Non-pigmented ciliary epithelial cell (primary cell): ENCODE results near the gene SC5D.

Source experiments
- DNase-seq: peaks from one replicate; pipeline ENCODE4 v3.0.0-alpha.2; 2010; ENCODE audit warnings: low read depth

The SC5D gene

DNA sequence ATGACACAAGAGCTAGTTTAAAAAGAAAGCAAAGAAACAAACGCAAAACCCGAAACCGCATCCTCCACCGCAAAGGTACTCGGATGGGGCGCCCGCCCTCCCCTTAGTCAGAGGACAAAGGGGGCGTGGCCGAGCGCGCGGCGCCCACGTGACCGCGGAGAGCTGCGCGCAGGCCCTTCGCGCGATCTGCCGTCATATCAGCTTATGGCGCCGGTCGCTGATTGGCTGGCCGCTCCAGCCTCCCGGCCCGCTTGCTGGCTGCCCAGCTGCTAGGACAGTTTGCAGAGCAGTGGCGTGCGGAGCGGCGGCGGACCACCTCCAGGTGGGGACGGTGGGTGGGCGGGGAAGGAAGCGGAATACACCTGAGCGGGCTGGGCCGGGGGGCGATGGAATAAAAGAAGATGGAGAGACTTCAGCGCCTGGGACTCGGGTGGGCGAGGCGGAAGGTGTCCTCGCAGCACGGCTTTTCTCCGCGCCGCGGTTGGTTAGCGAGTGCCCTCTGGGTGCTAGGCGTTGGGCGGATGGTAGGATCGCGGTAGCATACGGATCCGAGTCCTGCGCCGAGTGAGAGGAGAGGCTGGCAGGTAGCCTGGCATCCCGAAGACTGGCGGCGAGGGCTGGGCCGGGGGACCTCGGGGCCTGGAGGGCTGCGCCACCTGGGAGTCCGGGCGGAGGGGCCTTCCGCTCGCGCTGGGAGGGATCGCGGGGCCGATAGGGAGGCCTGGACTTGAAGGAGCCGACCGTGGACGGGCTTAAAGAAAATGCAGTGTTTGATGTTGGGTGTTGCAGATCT lies at the start of gene SC5D:
TSS of gene SC5D (plus strand) at position 277 of the 793 bp plus-strand sequence. CDS start 10,605 bp downstream, outside the sequence.
- peak; percentile 61 for DNase-seq

DNA sequence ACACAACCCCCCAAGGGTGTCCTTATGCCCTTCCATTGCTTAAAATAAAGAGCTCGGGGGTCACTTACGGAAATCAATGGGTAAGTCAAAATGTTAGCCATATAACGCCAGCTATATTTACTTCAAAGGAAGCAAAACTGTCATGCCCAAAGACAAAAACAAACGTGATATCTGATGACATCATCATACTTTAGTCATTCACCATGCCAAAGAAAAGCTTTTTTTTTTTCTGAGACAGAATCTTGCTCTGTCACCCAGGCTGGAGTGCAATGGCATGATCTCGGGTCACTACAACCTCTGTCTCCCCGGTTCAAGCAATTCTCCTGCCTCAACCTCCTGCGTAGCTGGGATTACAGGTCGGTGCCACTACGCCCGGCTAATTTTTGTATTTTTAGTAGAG lies 47.7 kb upstream of the SC5D start:
- DNase-seq: no peak

GRCh38 chr11:121246021-121246768 lies 46.4 kb upstream of the SC5D start:
- no peak for DNase-seq

GRCh38 chr11:121246769-121247035 lies 45.9 kb upstream of the SC5D start:
- DNase-seq: no peak

- no peak for DNase-seq
These were observed 44.1 kb upstream of the SC5D start for GRCh38 chr11:121248496-121248895.

DNA sequence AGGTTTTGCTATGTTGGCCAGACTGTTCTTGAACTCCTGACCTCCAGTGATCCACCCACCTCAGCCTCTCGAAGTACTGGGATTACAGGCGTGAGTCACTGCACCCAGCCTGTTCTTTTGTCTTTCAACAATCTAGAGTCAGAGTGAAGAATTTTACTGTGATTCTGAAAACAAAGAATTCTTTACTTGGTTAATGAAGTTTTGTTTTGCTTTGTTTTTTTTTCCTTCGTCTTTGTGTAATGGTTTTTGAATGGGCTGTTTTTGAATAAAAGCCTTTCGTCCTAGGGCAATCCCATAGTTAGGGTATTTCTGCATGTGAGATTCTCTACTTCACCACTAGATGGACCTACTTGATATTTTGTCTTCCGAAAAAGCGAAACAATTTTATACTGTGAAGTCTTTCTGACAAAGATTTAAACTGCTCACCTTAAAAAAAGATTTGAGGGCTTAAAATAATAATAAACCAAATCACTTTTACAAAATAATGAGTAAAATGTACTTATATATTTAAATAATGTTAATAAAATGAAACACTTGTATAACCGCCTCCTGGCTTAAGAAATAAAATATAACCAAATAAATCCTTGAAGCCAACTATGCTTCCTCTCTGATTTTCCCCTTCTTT lies 43.4 kb upstream of the SC5D start:
- DNase-seq: no peak

DNA sequence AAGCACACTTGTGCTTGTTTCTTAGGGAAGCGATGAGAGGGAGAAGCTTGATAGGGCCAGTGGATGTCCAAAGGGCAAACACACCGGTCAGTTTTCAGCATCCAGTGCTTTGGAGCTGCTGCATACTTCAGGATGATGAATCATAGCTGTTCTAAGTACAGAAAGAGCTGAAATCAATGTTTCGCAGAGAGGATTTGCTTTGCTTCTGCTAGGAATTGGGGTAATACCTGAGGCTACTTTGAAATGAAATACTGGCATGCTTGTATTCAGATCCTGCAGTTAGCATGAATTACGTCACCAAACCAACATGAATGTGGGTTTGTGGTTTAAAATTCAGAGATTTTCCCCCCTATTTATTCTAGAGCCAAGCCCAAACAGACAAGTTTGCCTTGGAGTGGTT lies 41.7 kb upstream of the SC5D start:
- no peak for DNase-seq

- no peak for DNase-seq
These were observed 38.6 kb upstream of the SC5D start for GRCh38 chr11:121253951-121254350.

DNA sequence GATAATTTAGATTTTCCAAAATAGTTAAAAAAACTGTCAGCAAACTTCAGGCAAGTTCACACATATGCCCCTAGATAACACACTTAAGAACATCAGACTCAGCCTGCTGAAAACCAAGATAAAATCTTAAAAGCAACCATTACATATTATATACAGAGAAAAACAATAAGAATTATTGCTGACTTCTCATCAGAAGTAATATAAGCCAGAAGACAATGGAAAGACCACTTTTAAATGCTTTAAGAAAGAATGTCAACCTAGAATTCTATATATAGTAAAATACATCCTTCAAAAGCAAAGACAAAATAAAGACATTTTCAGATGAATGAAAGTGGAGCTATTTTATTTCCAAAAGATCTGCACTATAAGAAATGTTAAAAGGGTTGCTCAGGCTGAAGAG lies 37.8 kb upstream of the SC5D start:
- no peak for DNase-seq

GRCh38 chr11:121255473-121256125 lies 37.0 kb upstream of the SC5D start:
- no peak for DNase-seq

DNA sequence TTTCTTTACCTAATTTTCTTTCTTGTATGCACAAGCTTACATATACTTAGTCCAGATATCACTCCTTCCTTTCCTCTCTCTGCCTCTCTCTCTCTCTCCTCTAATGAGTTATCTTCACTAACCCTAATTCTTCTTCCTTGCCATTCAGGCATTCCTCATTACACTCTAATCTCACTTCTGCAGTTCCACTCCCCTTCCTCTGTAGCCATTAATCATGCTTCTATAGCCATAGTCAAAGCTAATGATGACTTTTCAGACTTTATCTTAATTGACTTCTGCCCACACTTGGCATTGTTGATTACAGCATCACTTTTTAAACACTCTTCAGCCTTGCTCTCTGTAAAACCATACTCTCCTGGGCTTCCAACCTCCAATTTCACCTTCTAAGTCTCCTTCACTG lies 35.3 kb upstream of the SC5D start:
- no peak for DNase-seq

DNA sequence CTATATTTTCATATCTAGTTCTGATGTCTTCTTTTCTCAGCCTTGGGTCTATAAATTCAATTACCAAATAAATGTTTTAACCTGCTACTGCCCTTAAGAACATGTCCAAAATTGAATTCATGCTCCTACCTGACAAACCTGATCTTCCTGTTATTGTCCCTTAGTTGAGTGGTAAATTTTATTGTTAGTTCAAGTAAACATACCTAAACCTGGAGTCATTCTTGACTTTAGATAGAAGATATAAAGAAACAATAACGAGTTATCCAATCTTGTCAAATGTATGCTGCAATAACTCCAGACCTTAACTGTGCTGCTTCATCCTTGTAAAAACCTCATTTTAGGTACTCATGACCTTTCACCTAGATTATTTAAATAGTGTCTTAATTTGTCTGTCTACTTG lies 34.6 kb upstream of the SC5D start:
- no peak for DNase-seq

GRCh38 chr11:121265586-121265985 lies 27.0 kb upstream of the SC5D start:
- no peak for DNase-seq

- DNase-seq: no peak
These were observed 24.0 kb upstream of the SC5D start for GRCh38 chr11:121268581-121268980.

DNA sequence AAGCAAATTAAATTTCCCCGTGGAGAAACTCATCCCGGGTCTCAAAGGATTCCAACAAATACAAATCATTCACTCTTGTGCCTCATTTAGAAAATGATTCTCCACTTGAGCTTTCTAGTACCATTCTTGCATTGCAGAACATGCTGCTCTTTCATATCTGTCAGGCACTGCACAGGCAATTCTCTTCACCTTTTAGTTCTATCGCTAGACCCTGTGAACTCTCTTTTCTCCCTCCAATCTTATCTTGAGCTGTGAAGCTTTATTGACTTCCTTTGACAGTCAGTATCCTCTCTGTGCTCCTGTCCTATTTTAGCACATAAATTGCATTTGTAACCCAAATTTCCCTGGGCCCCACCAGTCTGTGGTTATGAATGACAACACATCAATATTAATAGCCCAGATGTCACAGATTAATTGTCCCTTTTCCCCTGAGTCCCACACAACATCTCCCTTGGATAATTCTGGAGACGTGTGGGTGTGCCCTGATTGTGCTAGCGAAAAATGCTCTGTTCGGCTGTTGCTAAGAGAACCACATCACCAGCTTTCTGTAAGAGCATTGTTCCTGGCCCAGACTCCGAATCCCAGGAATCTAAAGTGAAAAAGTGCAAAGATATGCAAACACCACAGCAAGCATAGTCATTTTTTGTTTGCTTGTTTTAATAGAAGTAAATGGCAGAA lies 22.4 kb upstream of the SC5D start:
- DNase-seq: no peak

- DNase-seq: no peak
These were observed 18.1 kb upstream of the SC5D start for GRCh38 chr11:121274332-121274991.

- no peak for DNase-seq
These were observed 10.9 kb upstream of the SC5D start for GRCh38 chr11:121281698-121282097.

DNA sequence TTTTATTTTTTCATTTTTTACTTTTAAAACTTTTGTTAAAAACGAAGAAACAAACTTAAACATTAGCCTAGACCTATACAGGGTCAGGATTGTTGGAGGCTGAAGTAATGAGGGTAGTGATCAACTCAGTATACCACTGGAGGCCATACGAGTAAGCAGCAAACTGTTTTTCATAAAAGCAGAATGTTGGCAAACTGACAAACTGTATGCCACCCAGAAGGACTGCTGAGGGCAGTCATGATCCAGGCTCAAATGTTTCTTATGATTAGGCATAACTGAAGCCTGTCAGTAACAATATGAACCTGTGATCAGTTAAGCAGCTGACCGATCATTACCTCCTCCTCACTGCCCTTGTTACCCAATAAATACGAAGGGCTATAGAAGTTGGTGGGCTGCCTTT lies 10.2 kb upstream of the SC5D start:
- DNase-seq: no peak

DNA sequence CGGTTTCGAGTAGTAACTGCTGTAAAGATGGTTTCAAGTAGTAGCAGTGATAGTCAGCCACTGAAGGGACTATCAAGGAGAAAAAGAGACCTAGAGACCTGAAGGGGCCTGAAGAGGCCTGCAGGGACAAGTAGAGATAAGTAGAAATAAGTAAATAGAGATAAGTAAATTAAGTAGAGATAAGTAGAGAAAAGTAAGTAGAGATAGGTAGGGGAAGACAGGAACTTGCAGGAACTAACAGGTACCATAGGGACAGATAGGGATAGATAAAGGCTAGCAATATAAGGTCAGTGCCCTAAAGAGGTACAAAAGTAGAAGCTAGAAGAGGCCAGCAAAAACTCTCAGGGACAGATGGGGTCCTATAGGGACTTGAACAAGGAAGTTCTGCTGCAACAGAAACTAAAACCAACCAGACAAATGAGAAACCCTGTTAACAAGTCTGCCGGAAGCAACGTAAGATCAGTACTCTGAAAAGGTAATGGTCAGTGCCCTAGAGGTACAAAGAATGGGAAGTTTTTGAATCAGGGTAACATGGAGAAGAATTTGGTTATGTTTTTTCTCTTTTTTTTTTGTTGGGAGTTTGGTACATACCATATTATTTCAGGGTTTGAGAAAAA lies 9.6 kb upstream of the SC5D start:
- DNase-seq: no peak

DNA sequence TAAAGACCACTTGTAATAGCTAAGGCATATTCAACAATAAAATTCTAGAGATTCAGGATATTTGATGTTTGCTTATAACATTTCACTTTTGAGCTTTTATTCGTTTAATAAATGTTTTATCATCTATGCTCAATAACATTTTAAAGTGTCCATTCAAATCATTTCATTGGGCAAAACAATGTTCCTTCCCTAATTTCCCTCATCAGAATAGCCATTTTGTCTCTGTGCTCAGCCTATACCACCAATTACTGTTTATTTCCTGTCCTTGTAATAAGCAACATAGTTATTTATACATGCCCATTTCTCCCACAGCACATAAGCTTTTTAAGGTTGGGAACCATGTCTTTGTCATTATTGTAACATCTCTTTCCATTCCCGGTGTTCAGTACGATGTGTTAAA lies 1.3 kb upstream of the SC5D start:
- no peak for DNase-seq

GRCh38 chr11:121291896-121292494 lies 576 bp upstream of the SC5D start:
- DNase-seq: no peak
